Measurements from ENCODE around the gene IRS1. TPM values are rescaled to one million over a fixed set of nuclear protein-coding genes. Genes with fewer than 3 reads are reported as not detected.
"Not testable (repeated sequence)": the region's sequence is repeated elsewhere in the genome, so short reads cannot be mapped to it uniquely, and the experiment has no call there.

IRS1 gene
- total RNA-seq, 1 donor from 2014 or later = 16.9 TPM

- no peaks in the 10 kb centered on the region for H3K9me3 ChIP-seq
- H3K36me3 ChIP-seq = no peaks in the 10 kb centered on the region
- DNase-seq (ENCODE audit: extremely low spot score in 2 of 2) = no peak
- H3K27me3 ChIP-seq = no peaks in the 10 kb centered on the region
- TF ChIP-seq, protein P1, sequence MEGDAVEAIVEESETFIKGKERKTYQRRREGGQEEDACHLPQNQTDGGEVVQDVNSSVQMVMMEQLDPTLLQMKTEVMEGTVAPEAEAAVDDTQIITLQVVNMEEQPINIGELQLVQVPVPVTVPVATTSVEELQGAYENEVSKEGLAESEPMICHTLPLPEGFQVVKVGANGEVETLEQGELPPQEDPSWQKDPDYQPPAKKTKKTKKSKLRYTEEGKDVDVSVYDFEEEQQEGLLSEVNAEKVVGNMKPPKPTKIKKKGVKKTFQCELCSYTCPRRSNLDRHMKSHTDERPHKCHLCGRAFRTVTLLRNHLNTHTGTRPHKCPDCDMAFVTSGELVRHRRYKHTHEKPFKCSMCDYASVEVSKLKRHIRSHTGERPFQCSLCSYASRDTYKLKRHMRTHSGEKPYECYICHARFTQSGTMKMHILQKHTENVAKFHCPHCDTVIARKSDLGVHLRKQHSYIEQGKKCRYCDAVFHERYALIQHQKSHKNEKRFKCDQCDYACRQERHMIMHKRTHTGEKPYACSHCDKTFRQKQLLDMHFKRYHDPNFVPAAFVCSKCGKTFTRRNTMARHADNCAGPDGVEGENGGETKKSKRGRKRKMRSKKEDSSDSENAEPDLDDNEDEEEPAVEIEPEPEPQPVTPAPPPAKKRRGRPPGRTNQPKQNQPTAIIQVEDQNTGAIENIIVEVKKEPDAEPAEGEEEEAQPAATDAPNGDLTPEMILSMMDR (IDR thresholded peaks at IDR 0.05) = no peak
- no peak for TF ChIP-seq POLR2A (IDR thresholded peaks at IDR 0.05)
- TF ChIP-seq POLR2AphosphoS5 (IDR thresholded peaks at IDR 0.05; ENCODE audit: insufficient read depth in 1 of 2, low read depth in 1 of 2) = no peak
- H3K27ac ChIP-seq = peak overlapping the region; percentile 98
- intact Hi-C loops (cut with DNase I) = no loop called here
- peaks cover 26% of the 10 kb centered on the region for H3K4me1 ChIP-seq
- peak overlapping the region; percentile 75 to 87 for H3K4me3 ChIP-seq
Measured at GRCh38 chr2:226836548-226836885, 36.9 kb upstream of the IRS1 start.

- TF ChIP-seq, protein P1 (IDR thresholded peaks at IDR 0.05) = no peak
- TF ChIP-seq POLR2A (IDR thresholded peaks at IDR 0.05) (peak in 1 of 2 donors; percentile 45), POLR2AphosphoS5 (IDR thresholded peaks at IDR 0.05; ENCODE audit: insufficient read depth in 1 of 2, low read depth in 1 of 2) (peak; percentile 63 to 97)
- Histone ChIP-seq H3K4me3 (peak within 1 kb of the TSS; percentile 75 to 87), H3K27me3 (no peaks in the 10 kb centered on the region), H3K27ac (peak within 1 kb of the TSS; percentile 98), H3K4me1 (peaks cover 26% of the 10 kb centered on the region), H3K36me3 (no peaks in the 10 kb centered on the region), H3K9me3 (no peaks in the 10 kb centered on the region)
- DNase-seq (ENCODE audit: extremely low spot score in 2 of 2) = peak in 1 of 2 donors; percentile 94
- intact Hi-C loops (cut with DNase I) = no loop called here
Measured at GRCh38 chr2:226835796-226836547, 36.4 kb upstream of the IRS1 start, which contains the start of gene RHBDD1. TSS of gene RHBDD1 (plus strand) at chr2:226836054. CDS start at chr2:226864694, 28,640 bp downstream.

DNA sequence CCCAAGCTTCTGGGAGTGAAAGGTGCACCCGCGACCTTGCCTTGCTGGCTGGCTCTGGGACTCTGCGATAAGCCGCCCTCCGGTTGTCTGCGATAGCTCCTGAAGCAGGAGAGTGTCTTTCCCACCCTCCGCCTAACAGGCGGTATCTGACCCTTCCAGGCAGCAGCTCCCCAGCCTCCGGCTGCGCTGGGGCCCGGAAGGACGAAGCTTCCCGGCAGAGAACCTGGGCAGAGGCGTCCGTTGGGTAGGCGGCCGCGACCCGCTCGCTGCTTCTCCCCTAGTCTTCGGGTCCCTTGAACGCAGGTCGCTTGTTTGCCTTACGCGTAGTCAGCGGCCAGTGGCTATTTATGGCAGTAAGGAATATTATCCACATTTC is 35.8 kb upstream of the IRS1 start:
- Histone ChIP-seq H3K9me3 (no peaks in the 10 kb centered on the region), H3K36me3 (no peaks in the 10 kb centered on the region), H3K4me3 (peak overlapping the region; percentile 75 to 87), H3K27ac (peak overlapping the region; percentile 98), H3K4me1 (peaks cover 26% of the 10 kb centered on the region), H3K27me3 (no peaks in the 10 kb centered on the region)
- no peak for TF ChIP-seq POLR2A (IDR thresholded peaks at IDR 0.05)
- TF ChIP-seq, protein P1 (IDR thresholded peaks at IDR 0.05) = no peak
- TF ChIP-seq POLR2AphosphoS5 (IDR thresholded peaks at IDR 0.05; ENCODE audit: insufficient read depth in 1 of 2, low read depth in 1 of 2) = no peak
- intact Hi-C loops (cut with DNase I) = no loop called here
- DNase-seq (ENCODE audit: extremely low spot score in 2 of 2) = peak in 1 of 2 donors; percentile 89

DNA sequence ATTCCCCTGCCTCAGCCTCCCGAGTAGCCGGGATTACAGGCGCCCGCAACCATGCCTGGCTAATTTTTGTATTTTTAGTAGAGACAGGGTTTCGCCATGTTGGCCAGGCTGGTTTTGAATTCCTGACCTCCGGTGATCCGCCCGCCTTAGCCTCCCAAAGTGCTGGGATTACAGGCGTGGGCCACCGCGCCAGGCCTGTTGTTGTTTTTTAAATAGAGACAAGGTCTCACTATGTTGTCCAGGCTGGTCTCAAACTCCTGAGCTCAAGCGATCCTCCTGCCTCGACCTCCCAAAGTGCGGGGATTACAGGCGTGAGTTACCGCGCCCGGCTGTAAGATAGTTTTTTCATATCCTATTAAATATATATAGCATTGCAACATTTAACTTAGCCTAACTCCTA is 35.3 kb upstream of the IRS1 start:
- H3K9me3 ChIP-seq; DNase-seq (ENCODE audit: extremely low spot score in 2 of 2); H3K27ac ChIP-seq; H3K36me3 ChIP-seq; H3K27me3 ChIP-seq; intact Hi-C loops (cut with DNase I): not testable (repeated sequence)
- H3K4me3 ChIP-seq = peak overlapping the region; percentile 75 to 87
- peaks cover 26% of the 10 kb centered on the region for H3K4me1 ChIP-seq

GRCh38 chr2:226832061-226832460 is 32.4 kb upstream of the IRS1 start:
- H3K36me3 ChIP-seq = no peaks in the 10 kb centered on the region
- TF ChIP-seq POLR2AphosphoS5 (IDR thresholded peaks at IDR 0.05; ENCODE audit: insufficient read depth in 1 of 2, low read depth in 1 of 2) (no peak), POLR2A (IDR thresholded peaks at IDR 0.05) (no peak)
- TF ChIP-seq, protein P1 (IDR thresholded peaks at IDR 0.05) = no peak
- no peak overlapping the region for H3K27ac ChIP-seq
- no peaks in the 10 kb centered on the region for H3K9me3 ChIP-seq
- intact Hi-C loops (cut with DNase I) = no loop called here
- H3K27me3 ChIP-seq = no peaks in the 10 kb centered on the region
- H3K4me1 ChIP-seq = peaks cover 16% of the 10 kb centered on the region
- DNase-seq (ENCODE audit: extremely low spot score in 2 of 2) = no peak
- H3K4me3 ChIP-seq = no peak overlapping the region

All from vagina (tissue), 2 donors.